B cell (primary cell): ENCODE measurements around the gene TBC1D4.

ENCODE experiments used
- EZH2 ChIP-seq: IDR thresholded peaks from 2 replicates; pipeline ENCODE4 v1.6.1; 2012; ENCODE audit warnings: borderline replicate concordance, low read depth, mild to moderate bottlenecking, moderate library complexity, low read length; ENCODE audit not compliant: insufficient read depth, poor library complexity, severe bottlenecking
- TF ChIP-seq, protein P1 (sequence below): fragments of 200-600 bp; IDR thresholded peaks from one replicate; pipeline ENCODE4 v1.8.0; 2022; ENCODE audit warnings: antibody characterized with exemption, mild to moderate bottlenecking

DNA sequence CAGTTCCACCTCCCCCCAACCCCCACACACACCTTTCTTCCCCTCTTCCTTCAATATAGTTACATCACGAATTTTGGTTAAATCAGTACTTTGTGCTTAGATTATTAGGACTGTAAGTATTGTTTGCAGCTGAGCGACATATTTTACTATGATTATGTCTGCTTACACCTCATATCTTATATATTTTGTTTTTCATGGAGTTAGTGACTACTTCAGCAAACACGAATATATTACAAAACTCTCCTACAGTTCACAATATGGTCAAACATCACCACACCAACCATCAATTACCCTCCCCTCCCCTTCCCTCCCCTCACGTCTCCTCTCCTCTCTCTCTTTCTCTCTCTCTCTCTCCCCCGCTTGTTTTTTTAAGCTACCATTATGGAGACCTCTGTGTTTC lies 152.9 kb downstream of the TBC1D4 start:
- TF ChIP-seq EZH2, result no peak
- TF ChIP-seq, protein P1, sequence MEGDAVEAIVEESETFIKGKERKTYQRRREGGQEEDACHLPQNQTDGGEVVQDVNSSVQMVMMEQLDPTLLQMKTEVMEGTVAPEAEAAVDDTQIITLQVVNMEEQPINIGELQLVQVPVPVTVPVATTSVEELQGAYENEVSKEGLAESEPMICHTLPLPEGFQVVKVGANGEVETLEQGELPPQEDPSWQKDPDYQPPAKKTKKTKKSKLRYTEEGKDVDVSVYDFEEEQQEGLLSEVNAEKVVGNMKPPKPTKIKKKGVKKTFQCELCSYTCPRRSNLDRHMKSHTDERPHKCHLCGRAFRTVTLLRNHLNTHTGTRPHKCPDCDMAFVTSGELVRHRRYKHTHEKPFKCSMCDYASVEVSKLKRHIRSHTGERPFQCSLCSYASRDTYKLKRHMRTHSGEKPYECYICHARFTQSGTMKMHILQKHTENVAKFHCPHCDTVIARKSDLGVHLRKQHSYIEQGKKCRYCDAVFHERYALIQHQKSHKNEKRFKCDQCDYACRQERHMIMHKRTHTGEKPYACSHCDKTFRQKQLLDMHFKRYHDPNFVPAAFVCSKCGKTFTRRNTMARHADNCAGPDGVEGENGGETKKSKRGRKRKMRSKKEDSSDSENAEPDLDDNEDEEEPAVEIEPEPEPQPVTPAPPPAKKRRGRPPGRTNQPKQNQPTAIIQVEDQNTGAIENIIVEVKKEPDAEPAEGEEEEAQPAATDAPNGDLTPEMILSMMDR, result no peak
